ENCODE data around the gene PLEKHG4.

Gene PLEKHG4

GRCh38 chr16:67279296-67280089, at the start of gene PLEKHG4:
TSS of gene PLEKHG4 (plus strand) at chr16:67279532. CDS start at chr16:67280045, 513 bp downstream.
- DNase-seq: peak; percentile 80 to 85

GRCh38 chr16:67229906-67230808, 49.2 kb upstream of the PLEKHG4 start:
- no peak for DNase-seq

GRCh38 chr16:67230809-67231660, 48.3 kb upstream of the PLEKHG4 start:
- DNase-seq: no peak

- no peak for DNase-seq
Measured at GRCh38 chr16:67233596-67233995, 45.7 kb upstream of the PLEKHG4 start.

- no peak for DNase-seq
Measured at GRCh38 chr16:67234180-67234597, 45.1 kb upstream of the PLEKHG4 start.

GRCh38 chr16:67235816-67236562, 43.3 kb upstream of the PLEKHG4 start:
- no peak for DNase-seq

- peak; percentile 84 to 89 for DNase-seq
Measured at GRCh38 chr16:67236563-67237395, 42.6 kb upstream of the PLEKHG4 start.

GRCh38 chr16:67237396-67238277, 41.7 kb upstream of the PLEKHG4 start:
- no peak for DNase-seq

- DNase-seq: no peak
Measured at GRCh38 chr16:67238278-67238575, 41.1 kb upstream of the PLEKHG4 start.

GRCh38 chr16:67238806-67239470, 40.4 kb upstream of the PLEKHG4 start:
- DNase-seq: no peak

- DNase-seq: no peak
Measured at GRCh38 chr16:67240506-67240905, 38.8 kb upstream of the PLEKHG4 start.

GRCh38 chr16:67241008-67241900, 38.1 kb upstream of the PLEKHG4 start:
- no peak for DNase-seq

GRCh38 chr16:67242138-67242730, 37.1 kb upstream of the PLEKHG4 start:
- DNase-seq: no peak

- no peak for DNase-seq
Measured at GRCh38 chr16:67243481-67243880, 35.9 kb upstream of the PLEKHG4 start.

- DNase-seq: peak; percentile 56 to 64
Measured at GRCh38 chr16:67244387-67245185, 34.7 kb upstream of the PLEKHG4 start.

GRCh38 chr16:67245186-67245585, 34.1 kb upstream of the PLEKHG4 start:
- DNase-seq: no peak

GRCh38 chr16:67245674-67246080, 33.7 kb upstream of the PLEKHG4 start:
- no peak for DNase-seq

All from stimulated activated CD4-positive, alpha-beta T cell treated with anti-CD3 and anti-CD28 coated beads, Interleukin-2, amount 100 ng/mL, for 48 hours (primary cell).